ENCODE measurements around the gene LRRC27. TPM values are rescaled to one million over a fixed set of nuclear protein-coding genes. Genes with fewer than 3 reads are reported as not detected.

The LRRC27 gene
- polyA plus RNA-seq, 1 experiment: 9.2 TPM

- Histone ChIP-seq H3K9me3 (ENCODE audit: control insufficient read depth, insufficient read depth, low read length) (peaks cover 5% of the 10 kb centered on the region; the same call in 1 of the 2 replicates), H3K27me3 (ENCODE audit: control insufficient read depth, insufficient read depth, low read length) (peaks cover 6% of the 10 kb centered on the region), H3K4me3 (ENCODE audit: low read depth, low read length) (no peak overlapping the region), H3K27ac (ENCODE audit: low read depth, low read length) (no peak overlapping the region)
- no peak for DNase-seq (ENCODE audit: low read depth, low spot score)
- TF ChIP-seq CTCF (IDR thresholded peaks at IDR 0.05; ENCODE audit: low read depth, low read length): no peak
- POLR2A ChIA-PET: no interaction called here
- CTCF ChIA-PET: no interaction called here
Observed at GRCh38 chr10:132374176-132374575, 42.2 kb downstream of the LRRC27 start.

GRCh38 chr10:132374612-132375011 lies 42.6 kb downstream of the LRRC27 start:
- TF ChIP-seq CTCF (IDR thresholded peaks at IDR 0.05; ENCODE audit: low read depth, low read length): no peak
- Histone ChIP-seq H3K9me3 (ENCODE audit: control insufficient read depth, insufficient read depth, low read length) (peaks cover 5% of the 10 kb centered on the region; the same call in 1 of the 2 replicates), H3K27ac (ENCODE audit: low read depth, low read length) (no peak overlapping the region), H3K27me3 (ENCODE audit: control insufficient read depth, insufficient read depth, low read length) (peaks cover 6% of the 10 kb centered on the region), H3K4me3 (ENCODE audit: low read depth, low read length) (no peak overlapping the region)
- DNase-seq (ENCODE audit: low read depth, low spot score): no peak
- POLR2A ChIA-PET: no interaction called here
- CTCF ChIA-PET: no interaction called here

- POLR2A ChIA-PET: no interaction called here
- CTCF ChIA-PET: interaction anchor here (0.6 kb wide), 1 partner anchor 15 kb away, joined by 3 read pairs; no protein-coding TSS in a partner anchor
- Histone ChIP-seq H3K27ac (ENCODE audit: low read depth, low read length) (no peak overlapping the region), H3K9me3 (ENCODE audit: control insufficient read depth, insufficient read depth, low read length) (peaks cover 5% of the 10 kb centered on the region; the same call in 1 of the 2 replicates), H3K4me3 (ENCODE audit: low read depth, low read length) (no peak overlapping the region), H3K27me3 (ENCODE audit: control insufficient read depth, insufficient read depth, low read length) (peaks cover 6% of the 10 kb centered on the region)
- DNase-seq (ENCODE audit: low read depth, low spot score): no peak
- TF ChIP-seq CTCF (IDR thresholded peaks at IDR 0.05; ENCODE audit: low read depth, low read length): no peak
Observed at GRCh38 chr10:132375116-132375794, 43.3 kb downstream of the LRRC27 start.

GRCh38 chr10:132375795-132376297 lies 43.9 kb downstream of the LRRC27 start:
- ChIA-PET CTCF (interaction anchor here (0.9 kb wide), 1 partner anchor 15 kb away, joined by 4 read pairs; no protein-coding TSS in a partner anchor), POLR2A (no interaction called here)
- Histone ChIP-seq H3K27me3 (ENCODE audit: control insufficient read depth, insufficient read depth, low read length) (peaks cover 9% of the 10 kb centered on the region), H3K9me3 (ENCODE audit: control insufficient read depth, insufficient read depth, low read length) (peaks cover 5% of the 10 kb centered on the region; the same call in 1 of the 2 replicates), H3K27ac (ENCODE audit: low read depth, low read length) (no peak overlapping the region), H3K4me3 (ENCODE audit: low read depth, low read length) (no peak overlapping the region)
- DNase-seq (ENCODE audit: low read depth, low spot score): no peak
- no peak for TF ChIP-seq CTCF (IDR thresholded peaks at IDR 0.05; ENCODE audit: low read depth, low read length)

DNA sequence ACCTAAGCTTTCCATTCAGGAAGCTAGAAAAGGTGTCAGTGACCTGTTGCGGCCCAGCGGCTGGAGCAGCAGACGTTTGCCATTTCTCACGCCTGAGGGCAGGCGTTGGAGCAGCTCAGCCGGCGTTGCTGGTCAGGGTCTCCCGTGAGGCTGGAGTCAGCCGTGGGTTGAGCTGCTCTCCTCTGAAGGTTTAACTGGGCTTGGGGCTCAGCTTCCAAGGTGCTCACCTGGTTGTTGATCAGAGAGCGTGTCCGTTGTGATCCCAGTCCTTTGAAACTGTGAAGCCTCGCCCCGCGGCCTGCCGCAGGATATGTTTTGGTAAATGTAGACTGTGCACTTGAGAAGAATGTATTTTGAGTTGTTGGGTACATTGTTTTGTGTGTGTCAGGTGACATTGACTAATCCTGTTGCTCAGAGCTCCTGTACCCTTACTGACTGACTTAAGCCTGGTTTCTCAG lies 44.4 kb downstream of the LRRC27 start:
- ChIA-PET CTCF (interaction anchor here (0.9 kb wide), 1 partner anchor 16 kb away, joined by 4 read pairs; no protein-coding TSS in a partner anchor), POLR2A (no interaction called here)
- Histone ChIP-seq H3K9me3 (ENCODE audit: control insufficient read depth, insufficient read depth, low read length) (peaks cover 5% of the 10 kb centered on the region; the same call in 1 of the 2 replicates), H3K27ac (ENCODE audit: low read depth, low read length) (no peak overlapping the region), H3K27me3 (ENCODE audit: control insufficient read depth, insufficient read depth, low read length) (peaks cover 12% of the 10 kb centered on the region), H3K4me3 (ENCODE audit: low read depth, low read length) (no peak overlapping the region)
- no peak for TF ChIP-seq CTCF (IDR thresholded peaks at IDR 0.05; ENCODE audit: low read depth, low read length)
- no peak for DNase-seq (ENCODE audit: low read depth, low spot score)
